ENCODE measurements around the gene TAPT1.

DNA sequence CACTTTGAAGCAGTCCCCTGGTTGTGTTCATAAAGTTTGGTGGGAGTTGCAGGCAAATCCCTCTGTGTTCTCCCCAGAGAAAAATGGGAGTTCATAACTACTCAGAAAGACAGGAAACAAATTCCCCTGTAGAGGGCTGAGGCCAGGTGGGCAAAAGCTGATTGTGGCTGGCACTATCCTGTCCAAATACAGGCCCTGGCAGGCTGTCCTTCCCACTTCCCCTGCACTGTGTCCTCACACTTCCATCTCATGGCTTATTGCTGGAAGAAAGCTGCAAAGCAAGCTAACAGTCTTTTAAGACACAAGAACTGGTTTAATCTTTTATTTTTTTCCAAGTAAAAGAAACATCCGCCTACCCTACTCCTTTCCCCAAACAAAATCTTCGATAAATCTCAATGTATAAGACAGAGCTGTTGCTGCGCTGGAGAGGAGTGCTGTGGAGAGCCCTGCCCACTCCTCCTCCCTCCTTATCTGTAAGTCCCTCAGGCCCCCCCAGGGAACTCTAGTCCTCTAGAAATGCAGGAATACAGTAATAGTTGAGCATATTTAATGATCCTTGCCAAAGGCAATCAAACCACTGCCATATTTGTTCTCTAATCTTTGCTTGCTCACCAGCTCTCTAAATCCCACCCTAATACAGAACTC lies 14.0 kb downstream of the TAPT1 start:
- TF ChIP-seq, protein P1, sequence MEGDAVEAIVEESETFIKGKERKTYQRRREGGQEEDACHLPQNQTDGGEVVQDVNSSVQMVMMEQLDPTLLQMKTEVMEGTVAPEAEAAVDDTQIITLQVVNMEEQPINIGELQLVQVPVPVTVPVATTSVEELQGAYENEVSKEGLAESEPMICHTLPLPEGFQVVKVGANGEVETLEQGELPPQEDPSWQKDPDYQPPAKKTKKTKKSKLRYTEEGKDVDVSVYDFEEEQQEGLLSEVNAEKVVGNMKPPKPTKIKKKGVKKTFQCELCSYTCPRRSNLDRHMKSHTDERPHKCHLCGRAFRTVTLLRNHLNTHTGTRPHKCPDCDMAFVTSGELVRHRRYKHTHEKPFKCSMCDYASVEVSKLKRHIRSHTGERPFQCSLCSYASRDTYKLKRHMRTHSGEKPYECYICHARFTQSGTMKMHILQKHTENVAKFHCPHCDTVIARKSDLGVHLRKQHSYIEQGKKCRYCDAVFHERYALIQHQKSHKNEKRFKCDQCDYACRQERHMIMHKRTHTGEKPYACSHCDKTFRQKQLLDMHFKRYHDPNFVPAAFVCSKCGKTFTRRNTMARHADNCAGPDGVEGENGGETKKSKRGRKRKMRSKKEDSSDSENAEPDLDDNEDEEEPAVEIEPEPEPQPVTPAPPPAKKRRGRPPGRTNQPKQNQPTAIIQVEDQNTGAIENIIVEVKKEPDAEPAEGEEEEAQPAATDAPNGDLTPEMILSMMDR (IDR thresholded peaks at IDR 0.05), result no peak
- TF ChIP-seq ZFX (IDR thresholded peaks at IDR 0.05; ENCODE audit: borderline replicate concordance), result no peak
